Activated naive CD4-positive, alpha-beta T cell (primary cell): ENCODE data around the gene THEMIS.
"Not testable (repeated sequence)": the region's sequence is repeated elsewhere in the genome, so short reads cannot be mapped to it uniquely, and the experiment has no call there.

Experiments used
- DNase-seq, 4 experiments: peaks; one replicate each; lab custom pipeline; 2025; lab: John Stamatoyannopoulos, UW

Gene THEMIS

GRCh38 chr6:127917766-127918165 is 16.9 kb upstream of the THEMIS start:
- no peak for DNase-seq

GRCh38 chr6:127914240-127914639 is 13.4 kb upstream of the THEMIS start:
- no peak for DNase-seq

GRCh38 chr6:127912914-127913313 is 12.1 kb upstream of the THEMIS start:
- no peak for DNase-seq

DNA sequence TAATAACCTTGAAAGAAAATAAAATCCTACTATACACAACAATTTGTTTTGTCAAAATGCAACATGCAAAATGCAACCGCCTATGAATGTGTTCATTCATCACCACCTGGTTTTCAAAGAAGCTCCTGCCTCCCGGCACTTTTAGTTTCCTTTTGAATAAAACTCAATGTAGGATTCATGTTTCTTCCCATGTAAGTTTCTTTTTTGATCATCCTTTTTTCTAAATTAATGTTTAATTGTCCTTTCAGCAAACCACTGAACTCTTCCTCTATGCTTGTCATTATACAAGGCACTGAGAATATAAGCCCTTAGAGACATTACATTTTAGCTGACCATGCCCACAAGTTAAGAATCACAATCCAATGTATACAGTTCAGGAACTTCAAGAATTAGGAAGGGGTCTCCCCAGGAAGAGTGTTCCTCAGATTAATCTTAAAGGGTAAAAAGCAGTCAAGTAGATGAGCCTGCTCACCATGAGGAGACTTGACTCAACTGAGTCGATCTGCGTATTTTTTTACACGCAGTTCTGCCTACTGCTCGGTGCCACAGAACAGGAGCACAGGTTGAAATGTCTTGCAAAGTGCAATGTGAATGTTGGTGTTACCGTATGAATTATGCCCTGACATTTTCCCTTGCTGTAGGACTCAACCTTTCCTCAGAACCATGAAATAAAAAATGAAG is 7.2 kb upstream of the THEMIS start:
- no peak for DNase-seq

- DNase-seq, result no peak
Measured at GRCh38 chr6:127904160-127904559, 3.3 kb upstream of the THEMIS start.

GRCh38 chr6:127902933-127903332 is 2.1 kb upstream of the THEMIS start:
- DNase-seq, result no peak

GRCh38 chr6:127897484-127897883 is 3.4 kb downstream of the THEMIS start:
- DNase-seq, result no peak

DNA sequence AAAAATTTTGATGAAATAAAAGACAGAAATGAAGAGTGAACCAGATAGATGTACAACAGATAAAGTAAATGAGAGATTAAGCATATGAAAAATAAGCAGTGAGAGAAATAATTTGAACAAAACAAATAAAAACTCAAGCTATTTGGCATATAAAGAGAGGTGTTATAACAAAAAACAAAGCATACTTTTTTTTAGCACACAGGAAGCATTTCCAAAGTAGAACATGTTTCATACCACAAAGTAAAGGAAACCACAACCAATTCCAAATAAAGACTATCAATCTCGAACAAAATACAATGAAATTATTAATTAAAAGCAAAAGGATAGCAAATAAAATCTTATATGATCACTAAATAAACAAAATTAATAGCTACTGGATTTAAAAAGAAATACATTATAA is 6.8 kb downstream of the THEMIS start:
- no peak for DNase-seq

GRCh38 chr6:127893541-127893940 is 7.3 kb downstream of the THEMIS start:
- DNase-seq, result no peak

- DNase-seq, result no peak
Measured at GRCh38 chr6:127891731-127892326, 9.0 kb downstream of the THEMIS start.

DNA sequence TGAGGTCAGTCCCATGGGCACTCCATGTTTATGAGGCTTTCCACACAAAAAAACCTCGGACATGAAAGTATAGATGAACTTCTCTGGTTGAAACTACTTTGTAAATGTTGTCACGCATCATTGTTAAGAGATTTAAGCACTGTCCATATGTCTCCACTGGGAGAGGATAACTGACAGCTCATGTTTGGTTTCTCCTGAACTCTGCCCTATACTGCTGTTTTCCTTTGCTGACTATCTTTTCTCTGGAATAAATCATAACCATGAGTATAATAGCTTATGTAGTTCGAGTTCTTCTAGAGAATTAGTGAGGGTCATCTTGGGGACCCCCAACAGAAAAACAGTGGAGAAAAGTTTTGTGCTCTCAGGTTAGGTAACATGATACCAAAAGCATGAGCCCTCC is 14.3 kb downstream of the THEMIS start:
- DNase-seq, result no peak

- no peak for DNase-seq
Measured at GRCh38 chr6:127884134-127884533, 16.7 kb downstream of the THEMIS start.

- not testable (repeated sequence) for DNase-seq
Measured at GRCh38 chr6:127881949-127882348, 18.9 kb downstream of the THEMIS start.

DNA sequence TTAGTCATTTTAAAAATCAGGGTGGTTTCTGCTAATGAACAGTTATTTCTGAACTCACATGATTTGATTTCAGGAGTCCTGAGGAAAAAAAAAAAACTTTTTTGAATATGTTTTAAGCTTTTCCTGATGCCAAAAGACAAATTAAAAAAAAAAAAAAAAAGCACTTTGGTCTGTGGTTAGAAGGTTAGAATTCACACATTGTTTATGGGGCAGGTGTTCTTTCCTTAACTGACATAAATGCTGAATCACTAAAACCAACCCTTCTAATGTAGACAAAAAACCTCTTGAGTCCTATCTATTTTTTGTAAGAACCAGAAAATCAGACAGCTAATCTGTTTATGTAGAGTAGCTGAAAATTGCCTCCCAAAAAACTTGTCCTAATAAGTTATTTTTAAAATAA is 20.4 kb downstream of the THEMIS start:
- DNase-seq, result no peak

GRCh38 chr6:127879685-127880084 is 21.2 kb downstream of the THEMIS start:
- DNase-seq, result no peak

DNA sequence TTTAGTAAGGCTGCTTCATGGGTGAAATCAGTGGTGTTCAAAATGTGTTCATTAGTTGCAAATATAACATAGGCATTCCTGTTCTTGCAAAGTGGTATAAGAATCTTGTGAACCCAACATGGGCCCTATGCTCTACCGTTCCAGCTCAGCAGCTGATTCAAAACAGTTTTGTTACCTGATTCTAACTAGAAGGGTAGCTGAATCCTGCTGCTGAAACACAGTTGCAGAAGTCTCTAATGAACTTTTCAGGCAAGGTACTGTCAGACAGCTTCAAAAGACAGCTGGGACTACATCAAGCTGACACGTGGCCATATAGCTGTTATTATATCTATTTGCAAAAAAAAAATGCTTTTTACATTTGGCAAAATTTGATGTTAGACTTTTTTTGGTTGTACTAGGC is 22.7 kb downstream of the THEMIS start:
- no peak for DNase-seq

GRCh38 chr6:127877231-127877630 is 23.6 kb downstream of the THEMIS start:
- no peak for DNase-seq

- no peak for DNase-seq
Measured at GRCh38 chr6:127869772-127870404, 31.0 kb downstream of the THEMIS start.

DNA sequence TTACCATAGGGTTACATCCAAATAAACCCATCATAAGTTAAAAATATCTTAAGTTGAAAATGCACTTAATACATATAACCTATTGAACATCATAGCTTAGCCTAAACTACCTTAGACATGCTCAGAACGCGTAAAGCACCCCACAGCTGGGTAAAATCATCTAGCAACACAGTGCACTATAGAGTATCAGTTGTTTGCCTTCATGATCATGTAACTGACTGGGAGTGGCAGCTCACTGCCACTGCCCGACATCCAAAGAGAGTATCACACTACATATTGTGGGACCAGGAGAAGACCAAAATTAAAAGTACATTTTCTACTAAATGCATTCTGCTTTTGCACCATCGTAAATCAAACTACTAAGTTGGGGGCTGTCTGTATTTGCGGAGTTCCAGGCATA is 31.7 kb downstream of the THEMIS start:
- DNase-seq, result no peak

GRCh38 chr6:127868338-127868737 is 32.5 kb downstream of the THEMIS start:
- no peak for DNase-seq

DNA sequence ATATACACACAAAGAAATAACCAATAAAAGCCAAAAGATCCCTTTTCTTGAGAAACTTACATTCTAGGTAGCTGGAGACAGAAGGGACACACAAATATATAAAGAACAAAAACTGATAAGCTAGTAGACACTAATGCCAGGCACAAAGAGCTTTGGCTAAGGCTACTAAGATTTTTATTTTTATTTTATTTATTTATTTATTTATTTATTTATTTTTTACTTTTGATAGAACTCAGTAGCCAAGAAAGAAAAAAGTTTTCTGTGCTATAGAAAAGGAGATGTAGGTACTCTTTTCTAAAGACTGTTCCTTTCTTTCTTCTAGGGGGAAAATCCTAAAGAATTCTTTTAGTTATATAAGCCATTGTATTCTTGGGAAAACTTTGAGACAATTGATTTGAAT is 34.1 kb downstream of the THEMIS start:
- DNase-seq, result no peak

DNA sequence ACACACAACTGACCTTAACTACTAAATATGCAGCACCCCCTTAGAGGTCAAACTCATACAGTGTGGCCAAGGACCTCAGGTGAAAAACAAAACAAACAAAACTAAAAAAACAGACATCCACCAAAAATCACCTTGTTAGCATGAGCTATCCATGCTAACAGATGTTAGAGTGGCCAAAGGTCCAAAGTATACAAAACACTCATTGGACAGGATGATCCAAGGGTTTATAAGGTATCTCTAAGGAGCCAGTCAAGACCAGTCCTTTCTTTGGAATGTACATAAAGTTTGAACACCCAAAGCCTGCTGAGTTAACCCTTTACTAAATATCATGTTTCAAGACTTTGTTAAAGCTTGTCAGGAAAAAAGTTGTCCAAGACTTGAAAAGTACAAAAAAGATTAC is 35.8 kb downstream of the THEMIS start:
- DNase-seq, result no peak

DNA sequence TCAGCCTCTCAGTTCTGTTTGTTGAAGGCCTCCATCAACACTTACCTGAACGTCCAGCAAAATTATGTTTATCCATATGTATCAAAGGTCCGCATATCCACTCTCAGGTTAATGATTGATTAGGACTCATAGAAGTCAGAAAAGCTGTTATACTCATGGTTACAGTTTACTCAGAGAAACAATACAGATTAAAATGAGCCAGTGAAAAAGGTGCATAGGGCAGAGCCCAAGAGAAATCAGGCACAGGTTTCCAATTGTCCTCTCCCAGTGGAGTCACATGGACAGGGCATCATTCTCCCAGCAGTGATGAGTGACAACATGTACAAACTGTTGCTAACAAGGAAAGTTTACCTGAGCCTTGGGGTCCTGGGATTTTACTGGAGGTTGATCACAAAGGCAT is 36.2 kb downstream of the THEMIS start:
- no peak for DNase-seq

GRCh38 chr6:127860723-127861122 is 40.1 kb downstream of the THEMIS start:
- no peak for DNase-seq
